OCI-LY3 (cell line): ENCODE measurements around the gene SFI1.

Experiments used
- CTCF ChIP-seq: fragments of 200-600, 300-600 bp; sonication (generic); IDR thresholded peaks from 2 replicates; pipeline ENCODE4 v1.5.1; 2014; ENCODE audit warnings: antibody characterized with exemption, low read length, low read depth
- EZH2phosphoT487 ChIP-seq: fragments of 200-600 bp; shearing (Covaris generic); IDR thresholded peaks from 2 replicates; pipeline ENCODE4 v1.6.1; 2018; ENCODE audit warnings: antibody characterized with exemption, mixed run types, low read depth

GRCh38 chr22:31465307-31465706 lies 31.0 kb upstream of the SFI1 start:
- TF ChIP-seq CTCF = no peak
- no peak for TF ChIP-seq EZH2phosphoT487
